Measurements from ENCODE around the gene DCC.

Gene DCC

GRCh38 chr18:52442686-52443085 lies 102.7 kb downstream of the DCC start:
- no peak for TF ChIP-seq CTCF (IDR thresholded peaks at IDR 0.05; ENCODE audit: insufficient read depth, low read depth, low read length, missing control alignments)
- H3K4me3 ChIP-seq (ENCODE audit: low read depth, low read length), result no peak overlapping the region
- DNase-seq (ENCODE audit: low read depth), result no peak

- no peak overlapping the region for H3K4me3 ChIP-seq (ENCODE audit: low read depth, low read length)
- TF ChIP-seq CTCF (IDR thresholded peaks at IDR 0.05; ENCODE audit: insufficient read depth, low read depth, low read length, missing control alignments), result no peak
- DNase-seq (ENCODE audit: low read depth), result no peak
Measured at GRCh38 chr18:52451256-52451655, 111.3 kb downstream of the DCC start.

- no peak for TF ChIP-seq CTCF (IDR thresholded peaks at IDR 0.05; ENCODE audit: insufficient read depth, low read depth, low read length, missing control alignments)
- no peak for DNase-seq (ENCODE audit: low read depth)
- H3K4me3 ChIP-seq (ENCODE audit: low read depth, low read length), result no peak overlapping the region
Measured at GRCh38 chr18:52451851-52452250, 111.9 kb downstream of the DCC start.

GRCh38 chr18:52452427-52452826 lies 112.4 kb downstream of the DCC start:
- DNase-seq (ENCODE audit: low read depth), result no peak
- H3K4me3 ChIP-seq (ENCODE audit: low read depth, low read length), result no peak overlapping the region
- TF ChIP-seq CTCF (IDR thresholded peaks at IDR 0.05; ENCODE audit: insufficient read depth, low read depth, low read length, missing control alignments), result no peak

- DNase-seq (ENCODE audit: low read depth), result no peak
- H3K4me3 ChIP-seq (ENCODE audit: low read depth, low read length), result no peak overlapping the region
- TF ChIP-seq CTCF (IDR thresholded peaks at IDR 0.05; ENCODE audit: insufficient read depth, low read depth, low read length, missing control alignments), result no peak
Measured at GRCh38 chr18:52459890-52460289, 119.9 kb downstream of the DCC start.

- H3K4me3 ChIP-seq (ENCODE audit: low read depth, low read length), result no peak overlapping the region
- no peak for DNase-seq (ENCODE audit: low read depth)
- no peak for TF ChIP-seq CTCF (IDR thresholded peaks at IDR 0.05; ENCODE audit: insufficient read depth, low read depth, low read length, missing control alignments)
Measured at GRCh38 chr18:52462853-52463252, 122.9 kb downstream of the DCC start.

GRCh38 chr18:52465391-52465790 lies 125.4 kb downstream of the DCC start:
- no peak for DNase-seq (ENCODE audit: low read depth)
- no peak for TF ChIP-seq CTCF (IDR thresholded peaks at IDR 0.05; ENCODE audit: insufficient read depth, low read depth, low read length, missing control alignments)
- no peak overlapping the region for H3K4me3 ChIP-seq (ENCODE audit: low read depth, low read length)

Data from GM12865 (cell line).